Right ventricle myocardium superior (tissue), 1 donor: ENCODE measurements around the gene IFT88. TPM values are rescaled to one million over a fixed set of nuclear protein-coding genes. Genes with fewer than 3 reads are reported as not detected.

ENCODE experiments used
- ATAC-seq: fragments of 200-7000 bp; cut with Tn5 transposase; one replicate; pipeline ENCODE4 v1.9.1; 2020; ENCODE audit warnings: mild to moderate bottlenecking; ENCODE audit not compliant: poor library complexity
- DNase-seq: peaks from one replicate; pipeline ENCODE4 v3.0.0-alpha.2; 2020
- intact Hi-C: fragments of 100-400 bp; cut with DNase I; formaldehyde crosslinking; loops from one replicate; pipeline ENCODE4 v1.11.2; 2022
- total RNA-seq: library from RNA; stranded (reverse); fragmentation: NEBNext Ultra II Directional; extraction: Animal tissue kit (Norgen Biotek cat#: 25700); gene quantifications from one replicate; pipeline ENCODE4 v1.2.1, GENCODE V29; 2021
- donor health status: DM: no; HTN: yes; CAD: no; lungs with severe emphysema.

The IFT88 gene
- total RNA-seq, 1 donor from 2014 or later: 6.0 TPM

DNA sequence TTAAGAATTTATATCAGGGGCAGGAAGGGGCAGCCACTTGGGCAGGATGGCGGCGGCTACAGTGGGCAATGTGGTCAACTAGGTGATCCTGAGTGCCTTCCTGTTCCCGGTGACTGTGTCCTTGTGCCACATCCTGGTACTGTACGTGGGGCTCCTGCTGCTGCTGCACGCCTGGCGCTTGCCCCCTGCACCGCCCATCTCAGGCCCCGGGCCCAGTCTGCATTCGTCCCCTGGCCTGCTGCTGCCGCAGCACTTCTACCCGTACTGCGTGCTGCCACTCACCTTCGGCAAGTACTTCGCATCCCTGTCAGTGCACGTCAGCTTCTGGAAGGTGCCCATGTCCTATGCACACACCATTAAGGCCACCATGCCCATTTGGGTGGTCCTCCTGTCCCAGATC, 40.1 kb downstream of the IFT88 start:
- ATAC-seq (no peak), DNase-seq (no peak)
- intact Hi-C loops: no loop called here

DNA sequence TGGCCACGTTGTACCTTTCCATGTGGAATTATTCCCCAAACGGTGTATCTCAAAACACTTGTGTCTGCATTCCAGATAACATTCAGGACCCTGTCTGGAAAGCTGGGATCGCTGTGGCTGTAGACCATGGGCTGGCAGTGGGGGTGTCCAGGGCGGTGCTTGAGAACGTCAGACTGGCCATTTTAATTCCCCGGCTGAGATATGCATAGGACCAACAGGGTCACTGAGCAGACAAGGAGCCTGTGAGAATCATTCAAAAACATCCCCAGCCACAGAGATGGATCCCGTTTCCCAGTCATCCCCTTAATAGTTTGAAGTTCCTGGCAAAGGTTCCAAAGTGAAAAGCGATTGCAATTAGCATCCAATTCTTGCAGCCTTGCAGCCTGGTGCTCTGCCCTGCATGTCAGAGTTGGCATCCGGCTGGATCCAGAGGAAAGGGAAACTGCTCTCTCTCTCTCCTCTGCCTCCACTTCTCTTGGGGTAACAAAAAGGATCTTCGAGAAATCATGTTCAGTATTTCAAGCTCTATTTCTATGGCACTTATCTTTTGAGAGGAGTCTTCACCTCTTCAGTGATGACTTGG, 41.6 kb downstream of the IFT88 start:
- ATAC-seq (no peak), DNase-seq (no peak)
- intact Hi-C loops: no loop called here

DNA sequence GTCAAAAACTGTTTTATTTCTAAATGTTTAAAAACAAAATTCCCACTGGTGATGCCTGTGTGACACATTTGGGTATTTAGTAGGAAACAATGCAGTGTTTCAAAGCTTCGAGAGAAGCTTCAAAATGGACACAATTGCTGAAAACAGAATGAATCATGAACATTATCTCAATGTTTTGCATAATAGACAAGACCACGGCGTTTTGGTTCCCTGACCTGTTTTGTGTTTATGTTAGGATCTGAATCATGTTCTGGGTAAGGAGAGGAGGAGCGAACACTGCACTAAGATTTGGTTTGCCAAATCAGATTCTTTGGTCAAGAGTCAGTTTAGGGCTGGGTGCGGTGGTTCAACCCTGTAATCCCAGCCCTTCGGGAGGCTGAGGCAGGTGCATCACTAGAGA, 42.2 kb downstream of the IFT88 start:
- ATAC-seq: no peak
- intact Hi-C loops: no loop called here

DNA sequence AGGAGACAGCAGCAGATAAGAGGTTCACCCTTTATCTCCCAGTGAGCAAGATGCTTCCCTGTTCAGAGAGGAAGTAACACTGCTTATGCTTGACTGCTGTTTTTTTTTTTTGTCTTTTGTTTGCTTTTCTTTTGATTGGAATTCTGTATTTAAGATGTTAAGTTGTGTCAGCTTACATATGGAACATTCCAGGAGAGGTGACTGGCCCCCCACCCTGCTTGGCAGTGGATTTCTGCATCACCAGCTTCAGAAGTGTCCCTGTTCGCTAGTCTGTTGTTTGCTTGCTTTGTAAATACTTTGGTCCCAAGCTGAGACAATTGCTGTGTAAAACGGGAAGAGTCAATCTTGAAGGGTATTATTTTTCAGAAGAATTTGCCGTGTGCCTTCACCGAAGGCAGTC, 43.0 kb downstream of the IFT88 start:
- no peak for DNase-seq
- no peak for ATAC-seq
- intact Hi-C loops: no loop called here

More for the DNA sequence above, 42.2 kb downstream of the IFT88 start:
- no peak for DNase-seq

DNA sequence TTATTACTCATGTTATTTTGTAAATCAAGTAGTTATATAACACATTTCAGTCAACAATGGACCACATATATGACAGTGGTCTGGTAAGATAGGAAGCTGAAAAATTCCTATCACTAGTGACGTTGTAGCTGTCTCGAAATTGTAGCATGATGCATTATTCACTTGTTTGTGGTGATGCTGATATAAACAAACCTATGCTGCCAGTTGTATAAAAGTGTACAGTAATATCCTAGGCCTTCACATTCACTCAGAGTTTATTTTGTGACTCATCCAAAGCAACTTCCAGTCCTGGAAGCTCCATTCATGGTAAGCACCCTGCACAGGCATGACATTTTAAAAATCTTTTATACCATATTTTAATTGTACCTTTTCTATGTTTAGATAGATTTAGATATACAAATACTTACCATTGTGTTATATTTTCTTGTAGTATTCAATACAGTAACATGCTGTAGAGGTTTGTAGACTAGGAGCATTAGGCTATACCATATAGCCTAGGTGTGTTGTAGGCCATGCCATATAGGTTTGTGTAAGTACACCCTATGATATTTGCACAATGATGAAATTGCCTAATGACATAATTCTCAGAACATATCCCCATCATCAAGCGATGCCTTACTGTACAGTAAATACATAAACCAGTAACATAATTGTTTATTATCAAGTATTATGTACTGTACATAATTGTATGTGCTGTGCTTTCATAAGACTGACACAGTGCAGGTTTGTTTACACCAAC, 49.3 kb downstream of the IFT88 start:
- intact Hi-C loops: no loop called here
- ATAC-seq (no peak), DNase-seq (no peak)

DNA sequence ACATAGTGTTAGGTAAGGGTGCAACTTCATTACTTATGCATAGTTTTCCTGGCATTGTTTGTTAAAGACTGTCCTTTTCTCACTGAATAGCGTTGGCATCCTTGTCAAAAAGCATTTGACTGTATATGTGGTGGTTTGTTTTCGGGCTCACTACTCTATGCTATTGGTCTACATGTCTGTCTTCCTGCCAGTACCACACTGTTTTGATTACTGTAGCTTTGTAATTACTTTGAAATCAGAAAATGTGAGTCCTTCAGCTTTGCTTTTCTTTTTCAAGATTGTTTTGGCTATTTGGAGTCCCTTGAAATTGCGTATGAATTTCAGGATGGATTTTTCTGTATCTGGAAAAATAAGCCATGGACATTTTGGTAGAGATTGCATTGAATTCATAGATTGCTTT, 56.0 kb downstream of the IFT88 start:
- ATAC-seq: no peak

DNA sequence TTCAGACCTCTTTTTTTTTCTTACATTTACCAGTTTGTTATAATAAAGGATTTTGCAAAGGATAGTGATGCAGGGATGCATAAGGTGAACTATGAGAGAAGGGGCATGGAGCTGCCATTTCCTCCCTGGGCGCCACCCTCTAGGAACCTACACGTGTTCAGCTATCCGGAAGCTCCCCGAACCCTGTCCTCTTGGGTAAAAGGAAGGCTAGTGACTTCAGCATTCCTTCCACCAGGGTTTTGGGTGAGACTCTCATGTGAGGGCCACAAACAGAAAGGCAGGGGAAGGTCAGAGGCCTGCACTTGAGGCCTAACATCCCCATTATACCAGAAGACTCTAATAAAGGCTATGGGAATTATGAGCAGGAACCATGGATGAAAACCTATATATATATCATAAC, 57.3 kb downstream of the IFT88 start:
- intact Hi-C loops: no loop called here
- no peak for ATAC-seq

More for the DNA sequence above, 56.0 kb downstream of the IFT88 start:
- DNase-seq: no peak
- intact Hi-C loops: no loop called here

DNA sequence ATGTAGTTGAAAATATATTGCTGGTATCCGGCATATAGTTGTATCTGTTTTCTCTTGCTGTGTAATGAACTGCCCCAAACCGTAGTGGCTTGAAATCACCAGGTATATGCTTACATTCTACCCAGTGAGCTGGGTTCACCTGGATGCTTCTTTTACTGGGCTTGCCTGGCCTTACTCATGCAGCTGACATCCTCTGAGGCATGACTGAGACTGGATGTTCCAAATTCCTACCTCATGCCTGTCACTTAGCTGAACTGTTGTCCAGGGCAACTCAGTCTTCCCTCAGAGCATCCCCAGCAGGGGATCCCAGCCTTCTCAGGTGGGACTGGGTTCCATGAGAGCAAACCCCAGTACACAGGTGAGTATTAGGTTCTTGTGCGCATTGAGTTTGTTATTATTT, 66.8 kb downstream of the IFT88 start:
- ATAC-seq: no peak
- no peak for DNase-seq
- intact Hi-C loops: no loop called here

More for the DNA sequence above, 57.3 kb downstream of the IFT88 start:
- DNase-seq: no peak

DNA sequence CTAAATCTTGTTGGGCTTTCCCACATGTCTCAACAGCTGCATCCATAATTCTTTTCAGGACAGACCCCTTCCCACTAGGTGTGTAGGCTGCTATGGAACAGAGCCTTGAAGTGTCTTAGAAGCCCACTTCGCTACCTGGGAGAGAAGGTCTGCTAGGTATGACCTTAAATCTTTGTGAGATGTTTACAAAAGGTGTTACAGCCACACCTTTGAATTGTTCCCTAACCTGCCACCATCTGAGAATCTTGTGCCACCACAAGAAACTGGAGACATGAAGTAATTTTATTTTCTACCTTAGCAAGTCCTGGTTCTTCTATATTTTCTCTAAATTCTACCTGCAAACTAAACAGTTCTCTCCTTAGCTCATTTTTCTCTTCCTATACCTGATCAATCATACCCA, 69.1 kb downstream of the IFT88 start:
- DNase-seq: no peak
- no peak for ATAC-seq
- intact Hi-C loops: no loop called here

DNA sequence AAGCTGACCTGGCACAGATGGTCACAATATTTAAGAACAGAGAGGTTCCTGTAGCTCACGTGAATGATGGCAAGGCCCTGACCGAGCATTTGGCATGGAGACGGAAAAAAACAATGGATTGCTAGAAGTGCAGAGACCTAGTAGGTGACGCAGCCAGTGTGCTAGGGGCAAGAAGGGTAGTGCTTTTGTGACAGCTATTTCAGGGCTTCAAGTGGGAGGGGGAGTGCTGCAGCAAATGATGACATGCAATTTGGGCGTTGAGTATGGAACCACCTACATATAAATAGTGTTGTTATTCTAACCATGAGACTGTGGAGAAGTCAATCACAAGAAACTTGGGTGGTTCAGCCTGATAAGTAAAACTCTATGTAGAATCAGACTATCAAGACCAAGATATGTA, 70.9 kb downstream of the IFT88 start:
- ATAC-seq (no peak), DNase-seq (no peak)
- intact Hi-C loops: no loop called here

DNA sequence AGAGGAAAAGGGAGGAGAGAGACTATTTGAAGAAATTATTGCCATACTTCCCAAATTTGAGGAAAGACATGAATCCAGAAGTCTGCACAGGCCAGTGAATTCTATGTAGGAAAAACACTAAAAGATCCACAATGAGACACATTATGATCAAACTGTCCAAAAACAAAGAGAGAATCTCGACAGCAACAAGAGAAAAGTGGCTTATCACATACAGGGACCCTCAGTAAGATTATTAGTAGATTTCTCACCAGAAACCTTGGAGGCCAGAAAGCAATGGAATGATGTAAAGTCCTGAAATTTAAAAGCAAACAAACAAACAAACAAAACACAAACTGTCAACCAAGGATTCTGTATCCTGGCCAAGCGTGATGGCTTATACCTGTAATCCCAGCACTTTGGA, 80.8 kb downstream of the IFT88 start:
- intact Hi-C loops: no loop called here
- DNase-seq (no peak), ATAC-seq (no peak)

DNA sequence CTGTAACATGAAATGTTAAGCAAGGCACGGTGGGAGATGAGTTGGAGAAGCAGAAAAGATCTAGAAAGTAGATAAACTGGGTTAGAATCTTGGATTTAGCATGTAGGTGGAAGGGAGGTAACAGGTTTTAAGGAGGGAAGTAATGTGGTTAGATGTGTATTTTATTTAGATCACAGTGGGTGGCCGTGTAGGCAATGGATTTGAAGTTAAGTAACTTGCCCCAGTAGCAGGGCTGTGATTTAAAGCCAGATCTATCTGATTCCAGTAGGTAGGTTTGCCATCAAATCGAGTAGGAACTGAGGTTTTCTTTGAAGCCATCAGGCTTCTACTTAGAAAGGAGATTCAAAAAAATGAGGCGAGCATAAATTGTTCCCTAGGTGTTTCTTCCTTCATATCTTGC, 86.0 kb downstream of the IFT88 start:
- ATAC-seq (no peak), DNase-seq (no peak)
- intact Hi-C loops: no loop called here

DNA sequence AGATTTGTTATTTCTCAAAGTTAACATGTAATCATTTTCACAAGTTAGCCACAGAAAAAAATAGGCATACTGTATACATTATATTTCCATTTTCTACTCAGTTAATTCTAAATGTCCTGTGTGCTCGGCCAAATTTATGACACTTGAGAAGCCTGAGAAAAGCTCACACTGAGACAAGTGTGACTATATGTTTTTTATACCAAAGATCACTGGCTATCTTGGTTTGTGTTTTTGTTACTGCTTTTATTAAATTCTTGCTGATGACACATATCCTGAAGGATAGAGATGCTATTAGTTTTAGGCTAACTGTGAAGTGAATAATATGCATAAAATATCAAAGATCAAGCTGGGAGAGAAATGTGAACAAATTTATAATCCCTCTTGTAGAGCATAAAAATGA, 87.2 kb downstream of the IFT88 start:
- intact Hi-C loops: no loop called here
- DNase-seq: no peak
- ATAC-seq: no peak

DNA sequence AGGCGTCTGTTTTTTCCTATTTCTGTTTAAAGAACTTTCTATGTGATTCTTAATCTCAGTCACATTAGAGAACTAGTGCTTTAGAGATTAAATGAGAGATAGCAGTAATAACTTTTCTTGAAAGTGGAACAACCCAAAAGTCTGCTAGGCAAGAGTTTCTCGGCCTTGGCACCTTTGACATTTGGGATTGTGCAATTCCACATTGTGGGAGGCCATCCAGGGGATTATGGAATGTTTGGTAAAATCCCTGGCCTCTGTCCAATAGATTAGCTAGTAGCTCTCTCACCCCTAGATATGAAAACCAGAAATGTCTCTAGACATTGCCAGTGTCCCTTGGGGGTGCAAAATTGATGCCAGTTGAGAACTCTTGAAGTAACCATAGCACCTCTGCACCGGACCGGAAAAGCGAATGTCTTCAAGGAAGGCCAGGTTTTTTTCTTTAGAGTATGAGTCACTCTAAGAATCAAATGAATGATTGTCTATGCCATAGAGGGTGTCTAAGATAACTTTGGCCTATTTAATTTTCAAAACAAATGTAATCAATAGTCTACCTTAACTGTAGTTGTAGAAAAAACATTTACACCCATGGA, 91.6 kb downstream of the IFT88 start:
- peak; percentile 20 for ATAC-seq
- intact Hi-C loops: no loop called here

DNA sequence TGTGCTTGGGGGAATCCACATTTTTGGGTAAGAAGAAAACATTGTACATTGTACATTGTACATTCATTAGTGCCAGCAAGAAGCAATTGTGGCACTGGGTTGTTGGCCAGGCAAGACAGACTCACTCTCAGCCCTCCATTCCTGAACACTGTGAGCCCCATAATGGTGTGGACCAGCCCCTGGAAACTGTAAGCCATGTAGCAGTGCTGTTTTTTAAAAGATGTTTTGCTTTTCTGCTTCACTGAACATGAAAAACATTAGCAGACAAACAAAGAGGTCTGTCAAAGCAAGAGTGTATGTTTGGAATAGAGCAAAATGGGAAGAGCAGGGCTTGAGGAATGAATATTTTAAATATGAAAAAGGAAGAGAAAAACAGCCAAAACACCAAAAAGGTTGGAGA, 97.4 kb downstream of the IFT88 start:
- ATAC-seq: no peak
- no peak for DNase-seq
- intact Hi-C loops: no loop called here

More for the DNA sequence above, 91.6 kb downstream of the IFT88 start:
- no peak for DNase-seq

DNA sequence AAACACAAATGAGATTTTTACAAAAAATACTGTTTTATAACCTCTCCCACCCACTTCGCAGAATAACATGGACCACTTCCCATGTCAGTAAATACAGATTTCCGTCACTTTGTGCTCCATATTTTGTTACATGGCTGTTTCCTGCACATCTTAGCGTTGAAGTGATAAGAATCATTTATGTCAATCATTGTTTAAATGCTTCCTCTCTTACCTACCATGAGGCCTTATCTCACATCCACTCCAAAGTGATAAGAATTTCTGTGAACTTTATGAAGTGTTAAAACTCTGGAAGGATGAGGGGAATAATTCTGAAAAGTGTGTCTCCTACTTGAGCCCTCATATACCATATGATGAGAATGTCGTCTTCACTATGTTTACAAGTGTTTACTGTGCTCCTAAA, 100.0 kb downstream of the IFT88 start:
- ATAC-seq: no peak
- intact Hi-C loops: no loop called here

DNA sequence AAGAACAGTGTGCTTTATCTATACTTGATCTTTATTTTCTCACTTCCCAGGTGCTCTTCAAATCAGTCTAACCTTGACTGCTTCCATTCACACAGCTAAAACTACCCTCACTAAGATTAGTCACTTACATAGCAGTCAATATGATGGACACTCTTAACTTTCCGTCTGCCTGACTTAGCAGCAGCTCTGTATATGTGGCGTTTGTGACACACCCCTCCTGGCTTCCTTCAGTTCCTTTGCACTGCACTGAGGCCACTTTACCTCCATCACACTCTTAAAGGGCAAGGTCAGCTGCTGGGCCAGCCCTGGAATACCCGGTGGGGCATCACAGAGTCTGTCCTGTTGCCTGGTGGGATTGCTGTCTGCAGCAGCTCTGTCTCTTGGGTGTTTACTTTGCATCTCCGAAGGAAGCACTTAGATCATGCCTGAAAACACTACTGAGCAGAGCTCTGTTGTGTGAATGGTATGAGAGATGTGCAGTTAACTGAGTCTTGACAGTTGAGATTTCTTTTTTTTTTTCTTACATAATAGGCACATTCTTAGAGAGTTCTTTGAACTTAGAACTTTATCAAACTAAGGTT, 101.0 kb downstream of the IFT88 start:
- DNase-seq: no peak
- intact Hi-C loops: no loop called here
- no peak for ATAC-seq

More for the DNA sequence above, 100.0 kb downstream of the IFT88 start:
- no peak for DNase-seq

DNA sequence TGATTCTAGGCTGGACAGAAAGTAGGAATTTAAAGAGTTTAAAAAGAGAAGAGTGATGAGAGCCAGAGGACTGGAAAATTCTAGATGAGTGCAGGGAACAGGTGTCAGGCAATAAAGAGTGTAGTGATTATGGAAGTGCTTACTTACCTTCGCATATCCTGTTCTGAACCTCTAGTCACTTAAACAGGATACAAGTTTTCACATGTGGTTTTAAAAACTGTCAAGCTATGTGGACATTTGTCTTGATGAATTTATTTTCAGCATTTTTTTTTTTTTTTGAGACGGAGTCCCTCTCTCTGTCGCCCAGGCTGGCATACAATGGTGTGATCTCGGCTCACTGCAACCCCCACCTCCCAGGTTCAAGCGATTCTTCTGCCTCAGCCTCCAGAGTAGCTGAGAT, 102.2 kb downstream of the IFT88 start:
- intact Hi-C loops: no loop called here
- DNase-seq (no peak), ATAC-seq (no peak)

DNA sequence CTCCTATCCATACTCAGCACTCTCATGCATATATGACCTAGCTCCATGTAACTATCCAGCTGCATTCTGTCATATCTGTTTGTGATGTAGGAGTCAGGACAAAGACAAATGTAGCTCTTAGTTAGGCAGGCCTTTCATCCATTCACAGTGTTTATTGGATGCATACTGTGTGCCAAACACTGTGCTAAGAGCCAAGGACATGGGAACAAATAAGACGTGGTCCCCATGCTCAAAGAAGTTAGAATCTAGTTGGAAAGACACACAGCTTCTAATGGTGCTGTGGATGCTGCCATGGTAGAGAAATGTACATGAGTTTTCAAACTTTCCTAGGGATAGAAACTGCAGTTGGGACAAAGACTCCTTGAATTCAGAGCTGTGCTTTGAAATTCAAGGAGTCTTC, 104.8 kb downstream of the IFT88 start:
- ATAC-seq: no peak

DNA sequence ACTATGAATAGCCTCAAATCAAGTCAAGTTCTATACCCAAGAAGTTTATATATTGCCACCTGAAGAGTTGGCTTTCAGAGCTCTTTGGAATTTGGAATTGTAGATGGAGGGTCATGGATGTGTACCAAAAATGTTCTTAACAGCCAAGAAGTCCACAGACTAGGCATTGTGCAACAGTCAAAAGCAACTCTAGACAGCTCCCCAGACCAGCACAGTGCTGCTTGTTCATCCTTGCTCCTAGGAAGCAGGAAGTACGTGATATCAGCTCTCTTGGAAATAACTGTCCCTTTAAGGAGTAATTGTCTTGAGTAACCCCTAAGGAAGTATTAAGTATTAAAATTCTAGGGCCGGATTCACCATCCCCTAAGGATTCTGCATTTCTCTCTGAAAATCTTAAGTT, 105.8 kb downstream of the IFT88 start:
- DNase-seq: no peak
- peak; percentile 82 for ATAC-seq
- intact Hi-C loops: no loop called here

More for the DNA sequence above, 104.8 kb downstream of the IFT88 start:
- DNase-seq: no peak
- intact Hi-C loops: no loop called here
